MCF 10A (cell line): ENCODE measurements around the gene TIGIT. TPM values are rescaled to one million over a fixed set of nuclear protein-coding genes. Genes with fewer than 3 reads are reported as not detected.

Experiments
- BruUV-seq: library from RNA; stranded (reverse); fragments of 400-500 nt; replicated peaks from 2 replicates; lab custom pipeline; 2021; lab: Mats Ljungman, UMichigan
- CTCF ChIA-PET: fragments of 300-600 bp; sonication (Branson Sonifier 250); formaldehyde crosslinking; extraction: SDS; loops from one replicate; lab custom pipeline; 2021; ENCODE audit warnings: antibody characterized with exemption, inconsistent platforms; lab: Yijun Ruan, JAX
- POLR2A ChIA-PET: fragments of 300-600, 350-650 bp; sonication (Branson Sonifier 250); formaldehyde crosslinking; extraction: SDS; loops from one replicate; lab custom pipeline; 2020; ENCODE audit warnings: antibody characterized with exemption, inconsistent platforms; lab: Yijun Ruan, JAX
- DNase-seq: peaks from one replicate; pipeline ENCODE4 v3.0.0-alpha.2; 2018; ENCODE audit not compliant: unreplicated experiment
- H3K27ac Mint-ChIP-seq: one replicate; pipeline ENCODE4 v1.8.0; 2022; ENCODE audit warnings: mild to moderate bottlenecking, low read depth, mixed read lengths; ENCODE audit not compliant: unreplicated experiment
- H3K27me3 Mint-ChIP-seq: one replicate; pipeline ENCODE4 v1.8.0; 2022; ENCODE audit warnings: mixed read lengths; ENCODE audit not compliant: insufficient read depth, unreplicated experiment
- H3K36me3 Mint-ChIP-seq: one replicate; pipeline ENCODE4 v1.8.0; 2022; ENCODE audit warnings: mild to moderate bottlenecking, moderate library complexity, mixed read lengths; ENCODE audit not compliant: insufficient read depth, unreplicated experiment
- H3K4me1 Mint-ChIP-seq: one replicate; pipeline ENCODE4 v1.8.0; 2022; ENCODE audit warnings: mixed read lengths; ENCODE audit not compliant: insufficient read depth, unreplicated experiment
- H3K4me3 Mint-ChIP-seq: one replicate; pipeline ENCODE4 v1.8.0; 2022; ENCODE audit warnings: mild to moderate bottlenecking, moderate library complexity, mixed read lengths; ENCODE audit not compliant: unreplicated experiment
- H3K9me3 Mint-ChIP-seq: one replicate; pipeline ENCODE4 v1.8.0; 2022; ENCODE audit warnings: mixed read lengths; ENCODE audit not compliant: unreplicated experiment
- intact Hi-C: fragments of 100-400 bp; cut with micrococcal nuclease; formaldehyde crosslinking; loops from 2 replicates; pipeline ENCODE4 v1.14.1; 2022
- total RNA-seq: library from RNA; stranded (reverse); gene quantifications from 2 replicates; pipeline ENCODE4 v1.2.3, GENCODE V29; 2022
- TF ChIP-seq, protein P1 (sequence below): fragments of 200-600 bp; IDR thresholded peaks from one replicate; pipeline ENCODE4 v1.8.0; 2022; ENCODE audit warnings: antibody characterized with exemption, mild to moderate bottlenecking; ENCODE audit not compliant: unreplicated experiment

Gene TIGIT
- total RNA-seq, 1 experiment from 2014 or later = not detected

- CTCF ChIA-PET = interaction anchor here (0.6 to 2.2 kb wide), 7 partner anchors 9 to 252 kb away, joined by 3 to 12 read pairs (median 3); no protein-coding TSS in a partner anchor
- Mint-ChIP-seq H3K27ac (no peak overlapping the region), H3K4me1 (no peaks in the 10 kb centered on the region), H3K36me3 (peaks cover 22% of the 10 kb centered on the region), H3K9me3 (no peaks in the 10 kb centered on the region), H3K27me3 (no peaks in the 10 kb centered on the region), H3K4me3 (no peak overlapping the region)
- intact Hi-C loops = loop anchor here (1.0 to 10.0 kb wide), 2 partner anchors 185 to 492 kb away; no protein-coding TSS in a partner anchor
- no peak for DNase-seq
- TF ChIP-seq, protein P1, sequence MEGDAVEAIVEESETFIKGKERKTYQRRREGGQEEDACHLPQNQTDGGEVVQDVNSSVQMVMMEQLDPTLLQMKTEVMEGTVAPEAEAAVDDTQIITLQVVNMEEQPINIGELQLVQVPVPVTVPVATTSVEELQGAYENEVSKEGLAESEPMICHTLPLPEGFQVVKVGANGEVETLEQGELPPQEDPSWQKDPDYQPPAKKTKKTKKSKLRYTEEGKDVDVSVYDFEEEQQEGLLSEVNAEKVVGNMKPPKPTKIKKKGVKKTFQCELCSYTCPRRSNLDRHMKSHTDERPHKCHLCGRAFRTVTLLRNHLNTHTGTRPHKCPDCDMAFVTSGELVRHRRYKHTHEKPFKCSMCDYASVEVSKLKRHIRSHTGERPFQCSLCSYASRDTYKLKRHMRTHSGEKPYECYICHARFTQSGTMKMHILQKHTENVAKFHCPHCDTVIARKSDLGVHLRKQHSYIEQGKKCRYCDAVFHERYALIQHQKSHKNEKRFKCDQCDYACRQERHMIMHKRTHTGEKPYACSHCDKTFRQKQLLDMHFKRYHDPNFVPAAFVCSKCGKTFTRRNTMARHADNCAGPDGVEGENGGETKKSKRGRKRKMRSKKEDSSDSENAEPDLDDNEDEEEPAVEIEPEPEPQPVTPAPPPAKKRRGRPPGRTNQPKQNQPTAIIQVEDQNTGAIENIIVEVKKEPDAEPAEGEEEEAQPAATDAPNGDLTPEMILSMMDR = no peak
- no TSS peak for BruUV-seq
- POLR2A ChIA-PET = no interaction called here
Observed at GRCh38 chr3:114336857-114337256, 43.0 kb downstream of the TIGIT start.

DNA sequence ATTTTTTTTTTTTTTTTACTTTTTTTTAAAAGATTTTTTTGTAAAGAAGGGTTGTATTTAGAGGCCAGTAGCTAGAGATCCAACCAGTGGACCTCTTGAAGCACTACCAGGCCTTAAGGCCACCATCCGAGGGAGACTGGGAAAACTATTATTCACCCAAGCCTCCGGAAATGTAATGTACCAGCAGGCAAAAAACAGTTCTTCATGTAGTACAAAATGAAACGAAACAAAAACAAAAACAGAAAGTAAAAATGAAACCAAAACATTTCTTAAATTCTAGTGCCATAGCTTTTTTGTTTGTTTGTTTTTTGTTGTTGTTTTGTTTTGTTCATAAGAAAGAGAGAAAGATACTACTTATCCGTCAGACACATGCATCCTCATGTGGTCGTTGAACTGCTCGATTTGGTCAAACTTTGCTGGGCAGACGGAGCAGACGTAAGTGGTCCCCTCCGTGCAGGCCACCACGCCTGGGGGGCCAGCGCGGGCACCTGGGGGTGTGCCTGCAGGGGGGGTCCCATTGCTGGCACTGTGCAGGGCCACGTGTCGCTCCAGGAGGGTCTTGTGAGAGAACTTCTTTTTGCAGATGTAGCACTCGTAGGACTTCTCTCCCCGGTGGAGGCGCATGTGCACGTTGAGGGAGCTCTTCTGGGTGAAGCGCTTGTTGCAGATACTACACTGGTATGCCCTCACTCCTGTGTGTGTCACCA, 45.0 kb downstream of the TIGIT start:
- Mint-ChIP-seq H3K9me3 (no peaks in the 10 kb centered on the region), H3K4me1 (no peaks in the 10 kb centered on the region), H3K36me3 (peaks cover 22% of the 10 kb centered on the region), H3K27ac (no peak overlapping the region), H3K27me3 (no peaks in the 10 kb centered on the region), H3K4me3 (no peak overlapping the region)
- BruUV-seq = no TSS peak
- no peak for DNase-seq
- TF ChIP-seq, protein P1 = no peak
- intact Hi-C loops = loop anchor here (10.0 kb wide), 1 partner anchor 494 kb away; no protein-coding TSS in a partner anchor
- CTCF ChIA-PET = interaction anchor here (0.6 to 1.1 kb wide), 6 partner anchors 12 to 879 kb away, joined by 3 to 4 read pairs (median 3); no protein-coding TSS in a partner anchor
- POLR2A ChIA-PET = no interaction called here

DNA sequence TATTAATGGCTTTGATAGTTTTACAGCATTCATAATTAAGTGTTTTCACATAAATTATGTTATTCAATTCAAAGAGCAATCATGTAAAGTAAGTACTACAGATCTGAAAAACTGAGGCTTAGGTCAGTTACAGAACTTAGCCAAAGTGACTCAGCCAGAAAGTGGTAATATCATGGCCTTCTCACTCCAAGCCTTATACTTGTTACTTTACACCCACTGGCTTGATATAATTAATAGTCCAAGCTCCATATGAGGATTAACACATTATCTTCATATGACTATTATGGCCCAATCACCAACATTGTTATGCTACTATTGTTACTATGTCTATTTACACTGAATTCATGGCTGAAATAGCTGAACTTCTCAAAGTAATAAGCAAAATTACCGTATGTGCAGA, 50.7 kb downstream of the TIGIT start:
- H3K4me1 Mint-ChIP-seq = no peaks in the 10 kb centered on the region
- TF ChIP-seq, protein P1 = no peak
- ChIA-PET CTCF (interaction anchor here (0.8 kb wide), 1 partner anchor 17 kb away, joined by 3 read pairs; no protein-coding TSS in a partner anchor), POLR2A (interaction anchor here (0.6 kb wide), 1 partner anchor 243 kb away, joined by 3 read pairs; no protein-coding TSS in a partner anchor)
- no peak overlapping the region for H3K27ac Mint-ChIP-seq
- H3K36me3 Mint-ChIP-seq = peaks cover 3% of the 10 kb centered on the region
- intact Hi-C loops = no loop called here
- no TSS peak for BruUV-seq
- no peak overlapping the region for H3K4me3 Mint-ChIP-seq
- no peaks in the 10 kb centered on the region for H3K9me3 Mint-ChIP-seq
- no peak for DNase-seq
- H3K27me3 Mint-ChIP-seq = no peaks in the 10 kb centered on the region

GRCh38 chr3:114350271-114350670, 56.4 kb downstream of the TIGIT start:
- no peaks in the 10 kb centered on the region for H3K4me1 Mint-ChIP-seq
- POLR2A ChIA-PET = no interaction called here
- H3K27me3 Mint-ChIP-seq = no peaks in the 10 kb centered on the region
- TF ChIP-seq, protein P1 = no peak
- no peak overlapping the region for H3K27ac Mint-ChIP-seq
- H3K9me3 Mint-ChIP-seq = no peaks in the 10 kb centered on the region
- no TSS peak for BruUV-seq
- H3K36me3 Mint-ChIP-seq = peaks cover 22% of the 10 kb centered on the region
- no peak overlapping the region for H3K4me3 Mint-ChIP-seq
- DNase-seq = no peak
- CTCF ChIA-PET = interaction anchor here (0.5 to 0.8 kb wide), 2 partner anchors 10 to 659 kb away, joined by 3 read pairs; no protein-coding TSS in a partner anchor
- intact Hi-C loops = no loop called here
